ENCODE results near the gene TSSK2.

TSSK2 gene

GRCh38 chr22:19129871-19130270 lies 1.2 kb upstream of the TSSK2 start:
- H3K4me3 ChIP-seq (ENCODE audit: low read depth, low read length), result no peak overlapping the region
- TF ChIP-seq, protein P1, sequence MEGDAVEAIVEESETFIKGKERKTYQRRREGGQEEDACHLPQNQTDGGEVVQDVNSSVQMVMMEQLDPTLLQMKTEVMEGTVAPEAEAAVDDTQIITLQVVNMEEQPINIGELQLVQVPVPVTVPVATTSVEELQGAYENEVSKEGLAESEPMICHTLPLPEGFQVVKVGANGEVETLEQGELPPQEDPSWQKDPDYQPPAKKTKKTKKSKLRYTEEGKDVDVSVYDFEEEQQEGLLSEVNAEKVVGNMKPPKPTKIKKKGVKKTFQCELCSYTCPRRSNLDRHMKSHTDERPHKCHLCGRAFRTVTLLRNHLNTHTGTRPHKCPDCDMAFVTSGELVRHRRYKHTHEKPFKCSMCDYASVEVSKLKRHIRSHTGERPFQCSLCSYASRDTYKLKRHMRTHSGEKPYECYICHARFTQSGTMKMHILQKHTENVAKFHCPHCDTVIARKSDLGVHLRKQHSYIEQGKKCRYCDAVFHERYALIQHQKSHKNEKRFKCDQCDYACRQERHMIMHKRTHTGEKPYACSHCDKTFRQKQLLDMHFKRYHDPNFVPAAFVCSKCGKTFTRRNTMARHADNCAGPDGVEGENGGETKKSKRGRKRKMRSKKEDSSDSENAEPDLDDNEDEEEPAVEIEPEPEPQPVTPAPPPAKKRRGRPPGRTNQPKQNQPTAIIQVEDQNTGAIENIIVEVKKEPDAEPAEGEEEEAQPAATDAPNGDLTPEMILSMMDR (IDR thresholded peaks at IDR 0.05; ENCODE audit: borderline replicate concordance, insufficient read depth, low read depth, low read length), result no peak

DNA sequence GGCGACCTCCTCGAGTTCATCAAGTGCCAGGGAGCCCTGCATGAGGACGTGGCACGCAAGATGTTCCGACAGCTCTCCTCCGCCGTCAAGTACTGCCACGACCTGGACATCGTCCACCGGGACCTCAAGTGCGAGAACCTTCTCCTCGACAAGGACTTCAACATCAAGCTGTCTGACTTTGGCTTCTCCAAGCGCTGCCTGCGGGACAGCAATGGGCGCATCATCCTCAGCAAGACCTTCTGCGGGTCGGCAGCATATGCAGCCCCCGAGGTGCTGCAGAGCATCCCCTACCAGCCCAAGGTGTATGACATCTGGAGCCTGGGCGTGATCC lies 542 bp downstream of the TSSK2 start:
- TF ChIP-seq, protein P1 (IDR thresholded peaks at IDR 0.05; ENCODE audit: borderline replicate concordance, insufficient read depth, low read depth, low read length), result no peak
- no peak overlapping the region for H3K4me3 ChIP-seq (ENCODE audit: low read depth, low read length)

DNA sequence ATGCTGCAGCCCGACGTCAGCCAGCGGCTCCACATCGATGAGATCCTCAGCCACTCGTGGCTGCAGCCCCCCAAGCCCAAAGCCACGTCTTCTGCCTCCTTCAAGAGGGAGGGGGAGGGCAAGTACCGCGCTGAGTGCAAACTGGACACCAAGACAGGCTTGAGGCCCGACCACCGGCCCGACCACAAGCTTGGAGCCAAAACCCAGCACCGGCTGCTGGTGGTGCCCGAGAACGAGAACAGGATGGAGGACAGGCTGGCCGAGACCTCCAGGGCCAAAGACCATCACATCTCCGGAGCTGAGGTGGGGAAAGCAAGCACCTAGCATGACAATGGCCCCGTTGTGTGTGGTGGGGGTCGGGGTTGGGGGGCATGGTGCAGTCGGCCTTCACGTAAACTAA lies 1.0 kb downstream of the TSSK2 start:
- TF ChIP-seq, protein P1 (IDR thresholded peaks at IDR 0.05; ENCODE audit: borderline replicate concordance, insufficient read depth, low read depth, low read length), result no peak
- H3K4me3 ChIP-seq (ENCODE audit: low read depth, low read length), result no peak overlapping the region

- TF ChIP-seq, protein P1 (IDR thresholded peaks at IDR 0.05; ENCODE audit: borderline replicate concordance, insufficient read depth, low read depth, low read length), result no peak
Observed at GRCh38 chr22:19132693-19133400, 1.7 kb downstream of the TSSK2 start.

DNA sequence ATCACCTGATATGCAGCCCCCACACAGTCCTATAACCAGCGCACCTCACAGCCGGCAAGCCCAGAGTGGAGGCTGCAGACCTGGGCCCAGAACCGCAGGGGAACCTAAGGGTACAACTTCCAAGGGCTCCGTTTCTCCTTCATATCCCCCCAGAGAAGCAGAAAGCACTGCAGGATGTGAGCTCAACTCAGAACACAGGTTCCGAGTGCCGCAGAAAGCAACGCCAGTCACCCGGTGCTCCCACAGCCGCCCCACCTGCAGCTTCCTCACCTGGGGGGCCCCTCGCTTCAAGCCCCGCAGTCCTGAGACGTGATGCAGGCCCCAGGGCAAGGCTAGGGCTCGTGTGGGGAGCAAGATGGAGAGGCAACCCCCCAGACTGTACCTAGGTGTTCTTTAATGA lies 2.5 kb downstream of the TSSK2 start:
- no peak overlapping the region for H3K4me3 ChIP-seq (ENCODE audit: low read depth, low read length)
- TF ChIP-seq, protein P1 (IDR thresholded peaks at IDR 0.05; ENCODE audit: borderline replicate concordance, insufficient read depth, low read depth, low read length), result no peak

More at GRCh38 chr22:19132693-19133400, 1.7 kb downstream of the TSSK2 start:
- H3K4me3 ChIP-seq (ENCODE audit: low read depth, low read length), result no peak overlapping the region

DNA sequence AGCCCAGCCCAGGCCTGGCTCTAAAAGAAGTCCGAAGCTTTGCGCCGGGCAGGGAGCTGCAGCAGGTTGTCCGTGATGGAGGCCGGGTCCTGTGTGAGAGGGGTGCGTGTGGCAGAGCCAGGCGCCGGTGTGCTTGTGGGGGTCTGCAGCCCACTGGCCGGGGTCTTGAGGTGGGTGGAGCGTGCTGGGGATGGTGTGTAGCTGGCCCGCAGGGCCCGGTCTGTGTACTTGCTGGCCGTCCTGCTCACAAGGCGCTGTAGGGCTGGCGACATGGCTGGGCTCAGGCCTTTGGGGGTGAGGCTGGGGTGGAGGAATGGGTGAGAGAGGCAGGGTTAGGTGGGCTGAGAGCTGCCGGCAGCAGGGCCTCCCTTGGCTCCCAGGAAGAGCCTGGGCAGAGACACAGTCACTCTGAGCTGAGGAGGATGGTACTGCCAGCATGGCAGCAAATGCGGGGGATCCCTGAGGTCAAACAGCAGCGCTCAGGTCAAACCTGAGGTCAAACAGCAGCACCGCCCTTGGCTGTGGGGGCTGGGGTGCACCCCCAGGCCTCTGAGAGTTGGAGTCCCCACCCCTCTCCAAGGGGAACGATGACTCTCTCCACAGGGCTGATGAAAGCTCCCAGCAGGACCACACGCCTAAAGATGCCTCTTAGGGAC lies 3.2 kb downstream of the TSSK2 start:
- TF ChIP-seq, protein P1 (IDR thresholded peaks at IDR 0.05; ENCODE audit: borderline replicate concordance, insufficient read depth, low read depth, low read length), result no peak

GRCh38 chr22:19134874-19135273 lies 3.8 kb downstream of the TSSK2 start:
- TF ChIP-seq, protein P1 (IDR thresholded peaks at IDR 0.05; ENCODE audit: borderline replicate concordance, insufficient read depth, low read depth, low read length), result no peak
- no peak overlapping the region for H3K4me3 ChIP-seq (ENCODE audit: low read depth, low read length)

More for the DNA sequence above, 3.2 kb downstream of the TSSK2 start:
- H3K4me3 ChIP-seq (ENCODE audit: low read depth, low read length), result no peak overlapping the region

All from GM12875 (cell line).